HCT116 (cell line): ENCODE results near the gene KHK. TPM values are rescaled to one million over a fixed set of nuclear protein-coding genes. Genes with fewer than 3 reads are reported as not detected.

Source experiments
- ATAC-seq: fragments of 200-7000 bp; cut with Tn5 transposase; 2 replicates; pipeline ENCODE4 v1.9.1; 2020; ENCODE audit warnings: mild to moderate bottlenecking, moderate library complexity
- BruUV-seq: library from RNA; stranded (reverse); fragments of 400-500 nt; replicated peaks from 2 replicates; lab custom pipeline; 2021; lab: Mats Ljungman, UMichigan
- CTCF ChIA-PET: fragments of 300-600 bp; sonication (Branson Sonifier 250); formaldehyde crosslinking; loops from one replicate; lab custom pipeline; 2021; ENCODE audit warnings: antibody characterized with exemption; lab: Charles Lee
- POLR2A ChIA-PET: fragments of 300-600, 350-600 bp; sonication (Branson Sonifier 250); formaldehyde crosslinking; loops from one replicate; lab custom pipeline; 2021; ENCODE audit warnings: antibody characterized with exemption; lab: Charles Lee
- RAD21 ChIA-PET, 2 experiments: fragments of 300-600 bp; sonication (Branson Sonifier 250); formaldehyde crosslinking; loops; one replicate each; lab custom pipeline; 2023; ENCODE audit warnings: low total read pairs in 2 of 2; ENCODE audit not compliant: uncharacterized antibody in 2 of 2, unreplicated experiment in 2 of 2, low non-redundant PET in 1 of 2; lab: Charles Lee
- DNase-seq: peaks from one replicate; pipeline ENCODE4 v3.0.0-alpha.2; 2010; ENCODE audit warnings: low read depth, low spot score
- H2AFZ ChIP-seq: fragments of 200-600 bp; shearing (Covaris generic), sonication (generic); 2 replicates; pipeline ENCODE4 v1.6.1; 2017; ENCODE audit warnings: low read depth, mixed run types, mixed read lengths, antibody characterized with exemption, low read length; ENCODE audit not compliant: poor library complexity, severe bottlenecking
- H3K27ac ChIP-seq: 2 replicates; pipeline ENCODE4 v1.5.1; 2012; ENCODE audit warnings: low read depth, low read length
- H3K27me3 ChIP-seq: fragments of 200-600 bp; sonication (generic); 2 replicates; pipeline ENCODE4 v1.6.1; 2016; ENCODE audit warnings: mixed run types, low read length, mixed read lengths; ENCODE audit not compliant: insufficient read depth
- H3K36me3 ChIP-seq, 2 experiments: fragments of 200-500 bp in 1 of 2; fragments of 200-600 bp in 1 of 2; sonication (Bioruptor generic) in 1 of 2; sonication (generic) in 1 of 2; 2 replicates each; pipeline versions ENCODE4 v1.5.1 to v1.6.1; 2014 to 2016; ENCODE audit warnings: low read length in 2 of 2, inconsistent platforms in 1 of 2, mixed read lengths in 1 of 2, mixed run types in 1 of 2; ENCODE audit not compliant: insufficient read depth in 2 of 2, control insufficient read depth in 1 of 2
- H3K4me1 ChIP-seq, 2 experiments: fragments of 200-600 bp in 1 of 2; sonication (generic) in 1 of 2; 2 replicates each; pipeline versions ENCODE4 v1.5.1 to v1.6.1; 2012 to 2017; ENCODE audit warnings: low read length in 2 of 2, inconsistent platforms in 1 of 2, mild to moderate bottlenecking in 1 of 2, mixed read lengths in 1 of 2, mixed run types in 1 of 2, moderate library complexity in 1 of 2; ENCODE audit not compliant: insufficient read depth in 2 of 2, control insufficient read depth in 1 of 2
- H3K4me2 ChIP-seq: fragments of 200-600 bp; sonication (generic); 2 replicates; pipeline ENCODE4 v1.6.1; 2017; ENCODE audit warnings: mixed run types, low read length, mixed read lengths
- H3K4me3 ChIP-seq, 2 experiments: fragments of 200-600 bp in 1 of 2; sonication (generic) in 1 of 2; replicated peaks in 1 of 2; 2 replicates each; pipeline ENCODE4 v1.5.1; 2011 to 2016; ENCODE audit warnings: low read length in 2 of 2, control low read depth in 1 of 2, low read depth in 1 of 2, mild to moderate bottlenecking in 1 of 2, mixed read lengths in 1 of 2, mixed run types in 1 of 2
- H3K79me2 ChIP-seq: fragments of 200-600 bp; sonication (generic); 2 replicates; pipeline ENCODE4 v1.6.1; 2017; ENCODE audit warnings: mild to moderate bottlenecking, mixed run types, low read length, moderate library complexity, mixed read lengths; ENCODE audit not compliant: insufficient read depth
- H3K9ac ChIP-seq: fragments of 200-600 bp; sonication (generic); 2 replicates; pipeline ENCODE4 v1.6.1; 2016; ENCODE audit warnings: low read length, mixed read lengths
- H3K9me2 ChIP-seq: fragments of 200-600 bp; sonication (generic), shearing (Covaris generic); 2 replicates; pipeline ENCODE4 v1.6.1; 2017; ENCODE audit warnings: mixed run types, mild to moderate bottlenecking, moderate library complexity; ENCODE audit not compliant: insufficient read depth
- H3K9me3 ChIP-seq, 2 experiments: fragments of 200-500 bp in 1 of 2; fragments of 200-600 bp in 1 of 2; sonication (Bioruptor generic) in 1 of 2; sonication (generic) in 1 of 2; 2 replicates each; pipeline ENCODE4 v1.6.1; 2014 to 2017; ENCODE audit warnings: low read length in 2 of 2, mixed read lengths in 2 of 2, inconsistent platforms in 1 of 2, low read depth in 1 of 2, mild to moderate bottlenecking in 1 of 2, mixed run types in 1 of 2, moderate library complexity in 1 of 2; ENCODE audit not compliant: control insufficient read depth in 1 of 2, insufficient read depth in 1 of 2
- H4K20me1 ChIP-seq: fragments of 200-600 bp; sonication (generic), shearing (Covaris generic); 2 replicates; pipeline ENCODE4 v1.6.1; 2017; ENCODE audit warnings: mixed run types, mild to moderate bottlenecking, moderate library complexity; ENCODE audit not compliant: insufficient read depth
- EGR1 ChIP-seq: IDR thresholded peaks from 2 replicates; pipeline ENCODE4 v1.6.1; 2012; ENCODE audit warnings: low read depth
- ELF1 ChIP-seq: IDR thresholded peaks from 2 replicates; pipeline ENCODE4 v1.6.1; 2012; ENCODE audit warnings: low read depth, borderline replicate concordance
- EZH2 ChIP-seq: fragments of 200-600 bp; sonication (generic); IDR thresholded peaks from 2 replicates; pipeline ENCODE4 v1.6.1; 2017; ENCODE audit warnings: antibody characterized with exemption, mixed run types
- EZH2phosphoT487 ChIP-seq: fragments of 200-600 bp; IDR thresholded peaks from 2 replicates; pipeline ENCODE4 v1.6.1; 2018; ENCODE audit warnings: antibody characterized with exemption, borderline replicate concordance
- POLR2A ChIP-seq: IDR thresholded peaks from 2 replicates; pipeline ENCODE4 v1.7.0; 2011; ENCODE audit warnings: borderline replicate concordance; ENCODE audit not compliant: insufficient read depth, insufficient read length; ENCODE audit errors: extremely low read depth
- POLR2AphosphoS5 ChIP-seq: IDR thresholded peaks from 2 replicates; pipeline ENCODE4 v1.6.1; 2011; ENCODE audit warnings: mild to moderate bottlenecking, low read depth, low read length, moderate library complexity
- RAD21 ChIP-seq: IDR thresholded peaks from 2 replicates; pipeline ENCODE4 v1.6.1; 2012; ENCODE audit warnings: low read depth, mild to moderate bottlenecking
- SIN3A ChIP-seq: IDR thresholded peaks from 2 replicates; pipeline ENCODE4 v1.6.1; 2012; ENCODE audit warnings: low read depth
- SP1 ChIP-seq: IDR thresholded peaks from 2 replicates; pipeline ENCODE4 v1.6.1; 2012; ENCODE audit warnings: low read depth
- SRF ChIP-seq: IDR thresholded peaks from 2 replicates; pipeline ENCODE4 v1.6.1; 2012; ENCODE audit warnings: low read depth
- TCF7L2 ChIP-seq: IDR thresholded peaks from 2 replicates; pipeline ENCODE4 v1.7.0; 2011; ENCODE audit warnings: borderline replicate concordance, inconsistent platforms; ENCODE audit not compliant: insufficient read depth, insufficient read length; ENCODE audit errors: extremely low read depth
- ZFX ChIP-seq: fragments of 450-650 bp; IDR thresholded peaks from 2 replicates; pipeline ENCODE4 v1.6.1; 2017
- intact Hi-C: fragments of 100-400 bp; cut with micrococcal nuclease; formaldehyde crosslinking; loops from 2 replicates; pipeline ENCODE4 v1.10.0; 2022
- total RNA-seq: library from RNA; stranded (reverse); gene quantifications from one replicate; pipeline ENCODE4 v1.2.1, GENCODE V29; 2021; ENCODE audit not compliant: unreplicated experiment
- TF ChIP-seq, protein P1 (sequence below): IDR thresholded peaks from 2 replicates; pipeline ENCODE4 v1.6.1; 2012
- TF ChIP-seq, protein P2 (sequence below), 3 experiments: fragments of 200-600 bp in 1 of 3; sonication (generic) in 1 of 3; IDR thresholded peaks in 2 of 3; conservative IDR thresholded peaks in 1 of 3; 2 replicates each; pipeline ENCODE4 v1.5.1; 2012 to 2017; ENCODE audit warnings: low read depth in 2 of 3, low read length in 2 of 3, antibody characterized with exemption in 1 of 3, borderline replicate concordance in 1 of 3, control low read depth in 1 of 3, mild to moderate bottlenecking in 1 of 3, mixed read lengths in 1 of 3, mixed run types in 1 of 3, moderate library complexity in 1 of 3; ENCODE audit not compliant: insufficient read depth in 1 of 3

KHK gene
- total RNA-seq, 1 experiment from 2014 or later, result 6.7 TPM

DNA sequence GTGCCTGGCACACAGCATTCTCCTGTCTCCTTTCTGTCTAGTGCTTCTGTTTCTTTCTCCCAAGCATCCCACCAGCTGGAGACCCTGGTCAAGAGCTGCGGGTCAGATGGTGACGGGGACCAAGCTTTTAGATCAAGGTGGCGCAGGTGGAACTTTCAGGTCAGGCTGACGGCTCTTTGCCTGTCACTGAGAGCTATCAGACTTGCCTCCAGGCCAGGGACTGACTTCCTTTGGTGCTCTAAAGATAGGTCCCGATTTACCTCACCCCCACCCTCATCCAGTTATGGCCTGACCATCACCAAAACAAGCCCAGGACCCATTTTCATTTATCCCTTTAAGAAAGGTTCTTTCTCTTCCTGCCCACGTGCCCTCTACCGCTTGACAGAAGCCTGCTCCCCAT is 9.3 kb upstream of the KHK start:
- H3K9me2 ChIP-seq, result no peaks in the 10 kb centered on the region
- H3K4me1 ChIP-seq, result peaks cover 8 to 19% of the 10 kb centered on the region in 2 experiments
- H2AFZ ChIP-seq, result no peak overlapping the region
- ChIA-PET POLR2A (no interaction called here), RAD21 (interaction anchor here in 1 of 2 experiments (0.7 kb wide), 1 partner anchor 344 kb away, joined by 7 read pairs; no protein-coding TSS in a partner anchor), CTCF (interaction anchor here (0.6 kb wide), 1 partner anchor 64 kb away, joined by 3 read pairs; no protein-coding TSS in a partner anchor)
- no peak overlapping the region for H3K27ac ChIP-seq
- H3K9me3 ChIP-seq, result no peaks in the 10 kb centered on the region
- no peaks in the 10 kb centered on the region for H4K20me1 ChIP-seq
- intact Hi-C loops, result no loop called here
- H3K4me2 ChIP-seq, result no peak overlapping the region
- DNase-seq (no peak), ATAC-seq (no peak)
- no TSS peak for BruUV-seq
- no peaks in the 10 kb centered on the region for H3K36me3 ChIP-seq
- H3K27me3 ChIP-seq, result no peaks in the 10 kb centered on the region
- no peaks in the 10 kb centered on the region for H3K79me2 ChIP-seq
- H3K9ac ChIP-seq, result no peak overlapping the region
- no peak for TF ChIP-seq SIN3A
- TF ChIP-seq SP1, result no peak
- TF ChIP-seq, protein P1, sequence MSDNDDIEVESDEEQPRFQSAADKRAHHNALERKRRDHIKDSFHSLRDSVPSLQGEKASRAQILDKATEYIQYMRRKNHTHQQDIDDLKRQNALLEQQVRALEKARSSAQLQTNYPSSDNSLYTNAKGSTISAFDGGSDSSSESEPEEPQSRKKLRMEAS, result no peak
- no peak for TF ChIP-seq POLR2AphosphoS5
- TF ChIP-seq EZH2, result no peak
- no peak for TF ChIP-seq ZFX
- no peak for TF ChIP-seq EGR1
- TF ChIP-seq, protein P2, sequence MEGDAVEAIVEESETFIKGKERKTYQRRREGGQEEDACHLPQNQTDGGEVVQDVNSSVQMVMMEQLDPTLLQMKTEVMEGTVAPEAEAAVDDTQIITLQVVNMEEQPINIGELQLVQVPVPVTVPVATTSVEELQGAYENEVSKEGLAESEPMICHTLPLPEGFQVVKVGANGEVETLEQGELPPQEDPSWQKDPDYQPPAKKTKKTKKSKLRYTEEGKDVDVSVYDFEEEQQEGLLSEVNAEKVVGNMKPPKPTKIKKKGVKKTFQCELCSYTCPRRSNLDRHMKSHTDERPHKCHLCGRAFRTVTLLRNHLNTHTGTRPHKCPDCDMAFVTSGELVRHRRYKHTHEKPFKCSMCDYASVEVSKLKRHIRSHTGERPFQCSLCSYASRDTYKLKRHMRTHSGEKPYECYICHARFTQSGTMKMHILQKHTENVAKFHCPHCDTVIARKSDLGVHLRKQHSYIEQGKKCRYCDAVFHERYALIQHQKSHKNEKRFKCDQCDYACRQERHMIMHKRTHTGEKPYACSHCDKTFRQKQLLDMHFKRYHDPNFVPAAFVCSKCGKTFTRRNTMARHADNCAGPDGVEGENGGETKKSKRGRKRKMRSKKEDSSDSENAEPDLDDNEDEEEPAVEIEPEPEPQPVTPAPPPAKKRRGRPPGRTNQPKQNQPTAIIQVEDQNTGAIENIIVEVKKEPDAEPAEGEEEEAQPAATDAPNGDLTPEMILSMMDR (IDR thresholded peaks at IDR 0.05 in 2 of 3, conservative IDR thresholded peaks at IDR 0.05 in 1 of 3; ENCODE audit: borderline replicate concordance in 1 of 3, insufficient read depth in 1 of 3, low read depth in 2 of 3, low read length in 2 of 3), result no peak
- TF ChIP-seq ELF1, result no peak
- no peak for TF ChIP-seq POLR2A
- TF ChIP-seq RAD21, result no peak
- no peak for TF ChIP-seq EZH2phosphoT487
- TF ChIP-seq SRF, result no peak
- no peak for TF ChIP-seq TCF7L2
- no peak overlapping the region for H3K4me3 ChIP-seq
